Stimulated activated CD8-positive, alpha-beta memory T cell treated with anti-CD3 and anti-CD28 coated beads, Interleukin-12 subunit alpha, Interleukin-12 subunit beta, amount 100 ng/mL, for 24 hours (primary cell): ENCODE measurements around the gene GALNT9.
"Not testable (repeated sequence)": the region's sequence is repeated elsewhere in the genome, so short reads cannot be mapped to it uniquely, and the experiment has no call there.

ENCODE experiments used
- DNase-seq: peaks from one replicate; pipeline ENCODE4 v3.0.0-alpha.2; 2020; ENCODE audit errors: extremely low read depth

GALNT9 gene

DNA sequence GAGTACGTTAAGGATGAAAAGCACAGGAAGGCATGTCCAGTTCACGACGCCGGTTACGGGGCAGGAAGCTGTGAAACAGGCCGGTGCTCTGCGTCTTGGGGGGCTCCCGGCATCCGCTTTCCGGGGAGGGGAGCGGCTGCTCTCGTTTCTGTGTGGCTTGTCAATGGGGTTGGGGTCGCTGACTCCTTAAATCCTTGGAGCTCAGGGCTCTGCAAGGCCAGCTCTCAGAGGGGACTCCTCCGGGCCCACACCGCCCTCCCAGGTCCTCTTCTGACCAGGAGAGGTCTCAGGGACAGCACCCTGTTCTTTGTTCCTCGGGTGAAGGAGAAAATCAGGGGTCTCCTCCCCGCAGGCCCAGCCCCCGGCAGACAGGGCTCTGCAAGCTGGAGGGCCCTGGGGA lies 78.1 kb downstream of the GALNT9 start:
- no peak for DNase-seq

- DNase-seq = no peak
These were observed 78.7 kb downstream of the GALNT9 start for GRCh38 chr12:132250707-132251106.

DNA sequence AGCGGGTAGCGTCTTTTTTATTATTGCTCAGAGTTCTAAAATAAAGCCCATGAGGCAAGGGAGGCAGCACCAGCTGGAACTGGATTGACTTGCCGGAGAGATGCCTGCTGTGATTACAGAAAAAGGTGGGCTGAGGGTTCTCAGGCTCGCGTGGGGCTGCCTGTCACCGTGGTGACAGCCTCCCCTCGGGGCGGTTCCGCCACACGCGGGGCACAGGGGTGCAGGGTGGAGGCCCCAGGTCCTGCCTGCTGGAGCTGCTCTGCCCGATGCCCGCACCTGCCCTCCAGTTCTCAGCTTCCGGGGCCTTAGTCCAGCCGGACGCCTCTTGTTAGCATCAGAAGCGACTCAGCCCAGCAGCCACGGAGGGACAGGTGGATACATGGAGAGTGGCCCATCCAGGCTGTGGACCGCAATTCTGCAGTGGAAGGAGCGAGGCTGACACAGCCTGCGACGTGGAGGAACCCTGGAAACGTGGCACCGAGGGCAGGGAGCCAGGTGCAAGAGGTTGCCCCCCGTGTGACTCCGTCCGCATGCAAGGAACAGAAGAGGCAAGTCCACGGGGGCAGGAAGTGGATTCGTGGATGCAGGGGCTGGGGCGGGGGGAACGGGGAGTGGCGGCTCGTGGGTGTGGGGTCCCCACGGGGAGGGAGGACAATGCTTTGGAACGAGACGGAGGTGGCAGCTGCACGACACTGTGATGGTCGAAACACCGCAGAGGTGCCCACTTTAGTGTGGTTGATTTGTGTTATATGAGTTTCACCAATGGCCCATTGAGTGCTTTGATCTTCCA lies 79.5 kb downstream of the GALNT9 start:
- no peak for DNase-seq

- no peak for DNase-seq
These were observed 80.8 kb downstream of the GALNT9 start for GRCh38 chr12:132248453-132249167.

GRCh38 chr12:132247718-132248452 lies 81.5 kb downstream of the GALNT9 start:
- DNase-seq = no peak

- no peak for DNase-seq
These were observed 82.2 kb downstream of the GALNT9 start for GRCh38 chr12:132246997-132247717.

- DNase-seq = no peak
These were observed 83.8 kb downstream of the GALNT9 start for GRCh38 chr12:132245521-132246101.

GRCh38 chr12:132244724-132245295 lies 84.6 kb downstream of the GALNT9 start:
- no peak for DNase-seq

DNA sequence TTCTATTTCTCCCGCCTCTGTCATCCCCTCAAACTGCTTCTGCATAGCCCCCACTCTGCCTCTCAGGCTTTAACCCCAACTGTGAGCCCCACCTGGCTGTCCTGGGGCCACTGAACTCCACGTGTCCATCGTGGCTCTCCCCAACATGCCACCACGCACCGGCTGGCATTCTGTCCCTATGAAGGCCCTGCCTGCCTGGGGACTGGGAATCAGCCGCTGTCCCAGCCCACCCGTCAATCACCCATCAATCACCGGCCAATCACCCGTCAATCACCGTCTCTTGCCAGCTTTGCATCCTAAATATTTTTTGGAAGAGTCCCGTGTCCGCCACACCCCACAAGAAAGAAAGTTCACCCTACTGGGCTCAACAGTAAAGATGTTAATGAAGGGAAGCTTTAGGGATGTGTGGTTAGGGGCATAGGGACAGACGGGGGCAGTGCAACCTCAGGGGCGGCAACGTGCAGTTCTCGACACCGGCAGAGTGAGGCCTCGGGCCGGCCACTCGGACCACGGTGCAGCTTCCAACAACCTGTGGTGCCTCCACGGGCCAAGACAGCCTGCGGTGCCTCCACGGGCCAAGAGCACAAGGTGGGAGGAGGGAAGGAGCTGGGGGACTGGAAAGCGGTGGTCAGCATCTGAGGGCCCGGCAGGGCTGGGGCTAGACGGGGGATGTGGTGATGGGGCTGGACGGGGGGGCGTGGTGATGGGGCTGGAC lies 85.6 kb downstream of the GALNT9 start:
- no peak for DNase-seq

DNA sequence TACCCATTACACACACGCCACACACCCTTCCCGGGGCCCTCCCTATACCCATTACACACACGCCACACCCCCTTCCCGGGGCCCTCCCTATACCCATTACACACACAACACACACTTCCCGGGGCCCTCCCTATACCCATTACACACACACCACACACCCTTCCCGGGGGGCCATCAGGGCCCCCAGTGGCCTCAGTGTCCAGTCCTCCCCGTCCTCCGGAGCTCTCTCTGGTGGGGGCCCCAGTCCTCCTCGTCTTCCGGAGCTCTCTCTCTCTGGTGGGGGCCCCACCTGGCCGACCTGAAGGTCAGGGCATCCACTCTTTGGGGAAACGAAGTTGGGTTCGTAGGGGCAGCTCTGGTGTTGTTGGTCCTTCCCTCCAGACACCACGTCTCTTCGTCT lies 86.2 kb downstream of the GALNT9 start:
- not testable (repeated sequence) for DNase-seq

GRCh38 chr12:132240669-132241007 lies 88.8 kb downstream of the GALNT9 start:
- not testable (repeated sequence) for DNase-seq

DNA sequence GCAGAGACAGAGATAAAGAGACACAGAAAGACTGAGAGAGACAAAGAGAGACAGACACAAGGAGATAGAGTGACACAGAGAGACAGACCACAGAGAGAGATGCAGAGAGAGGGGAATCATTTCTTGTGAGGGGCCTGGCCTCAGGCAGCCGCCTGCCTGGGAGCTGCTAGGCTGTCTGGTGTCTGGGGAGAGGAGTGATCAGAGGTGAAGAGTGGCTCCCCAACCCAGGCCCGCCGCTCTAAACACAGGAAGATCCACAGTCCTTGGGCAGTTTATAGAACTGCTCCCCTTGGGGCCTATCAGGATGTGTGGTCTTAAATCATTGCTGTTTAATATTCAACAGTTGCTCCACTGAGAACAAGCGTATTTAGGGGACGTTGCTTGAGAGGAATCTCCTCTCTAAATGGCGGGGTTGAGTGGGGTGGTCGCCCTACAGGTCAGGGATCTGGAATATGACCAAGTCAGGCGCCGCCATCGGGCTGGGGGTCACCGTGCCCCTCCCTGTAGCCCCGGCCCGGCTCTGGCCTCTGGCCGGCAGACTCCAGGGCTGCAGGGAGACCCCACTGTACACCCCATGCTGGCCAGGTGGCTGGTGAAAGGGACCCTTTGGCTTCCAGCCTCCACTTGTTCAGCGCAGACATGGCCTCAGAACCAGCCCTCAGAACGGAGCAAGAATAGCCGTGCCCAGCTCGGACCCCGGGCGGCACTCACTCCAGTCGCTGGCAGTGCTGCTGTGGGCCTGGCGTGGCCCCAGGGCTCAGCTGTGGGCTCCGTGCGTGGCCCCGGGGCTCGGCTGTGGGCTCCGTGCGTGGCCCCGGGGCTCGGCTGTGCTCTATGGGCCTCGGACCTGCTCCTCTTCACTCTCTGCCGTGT lies 89.4 kb downstream of the GALNT9 start:
- DNase-seq = no peak

DNA sequence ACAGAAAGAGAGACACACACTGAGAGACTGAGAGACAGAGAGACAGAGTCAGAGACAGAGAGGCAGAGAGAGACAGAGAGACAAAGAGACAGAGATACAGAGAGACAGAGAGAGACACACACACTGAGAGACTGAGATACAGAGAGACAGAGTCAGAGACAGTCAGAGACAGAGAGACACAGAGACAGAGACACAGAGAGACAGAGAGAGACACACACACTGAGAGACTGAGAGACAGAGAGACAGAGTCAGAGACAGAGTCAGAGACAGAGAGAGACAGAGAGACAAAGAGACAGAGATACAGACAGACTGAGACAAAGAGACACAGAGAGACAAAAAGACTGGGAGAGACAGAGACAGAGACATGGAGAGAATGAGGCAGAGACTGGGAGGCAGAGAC lies 90.0 kb downstream of the GALNT9 start:
- DNase-seq = no peak

DNA sequence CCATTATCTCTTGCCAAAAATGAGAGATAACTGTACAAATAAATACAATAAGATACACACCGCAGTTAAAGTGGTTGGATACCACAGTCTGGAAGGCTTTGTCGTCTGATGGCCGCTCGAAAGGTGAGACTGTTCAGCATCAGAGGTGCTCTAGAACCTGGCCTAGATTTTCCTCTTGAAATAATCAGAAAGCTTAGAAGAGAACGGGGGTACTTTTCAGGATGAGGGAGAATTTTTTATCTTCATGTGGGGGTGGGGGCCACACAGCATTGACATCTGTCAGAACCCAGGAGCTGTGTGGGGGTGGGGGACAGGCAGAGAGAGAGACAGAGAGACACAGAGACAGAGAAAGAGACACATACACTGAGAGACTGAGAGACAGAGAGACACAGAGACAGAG lies 90.5 kb downstream of the GALNT9 start:
- no peak for DNase-seq

GRCh38 chr12:132238488-132238854 lies 90.9 kb downstream of the GALNT9 start:
- no peak for DNase-seq

GRCh38 chr12:132237772-132238487 lies 91.5 kb downstream of the GALNT9 start:
- DNase-seq = no peak

GRCh38 chr12:132236930-132237771 lies 92.2 kb downstream of the GALNT9 start:
- no peak for DNase-seq
